T-cell (primary cell): ENCODE data around the gene LTB4R2. TPM values are rescaled to one million over a fixed set of nuclear protein-coding genes. Genes with fewer than 3 reads are reported as not detected.

ENCODE experiments used
- ATAC-seq, 4 experiments: fragments of 200-7000 bp in 3 of 4; fragments of 150-1000 bp in 1 of 4; cut with Tn5 transposase; replicated peaks in 1 of 4; 1 replicate in 3 of 4; 2 replicates in 1 of 4; pipeline ENCODE4 v1.10.0; 2021; ENCODE audit warnings: moderate library complexity in 3 of 4, mild to moderate bottlenecking in 2 of 4, moderate number of reproducible peaks in 1 of 4
- CTCF ChIA-PET, 2 donors: fragments of 300-600 bp; sonication (Branson Sonifier 250); formaldehyde crosslinking; loops; one replicate each; lab custom pipeline; 2022; ENCODE audit warnings: antibody characterized with exemption in 2 of 2; lab: Charles Lee
- POLR2A ChIA-PET, 2 donors: fragments of 300-600 bp; sonication (Branson Sonifier 250); formaldehyde crosslinking; loops; one replicate each; lab custom pipeline; 2022; ENCODE audit warnings: antibody characterized with exemption in 2 of 2; lab: Charles Lee
- DNase-seq, 35 experiments: peaks; one replicate each; pipeline versions ENCODE4 v3.0.0 to v3.0.0-alpha.2; 2013 to 2023
- H3K27ac ChIP-seq: one replicate; pipeline ENCODE4 v1.5.1; 2013; ENCODE audit warnings: low read length
- H3K27me3 ChIP-seq, 2 experiments: replicated peaks in 1 of 2; 1 replicate in 1 of 2; 2 replicates in 1 of 2; pipeline versions ENCODE4 v1.6.1 to v1.7.0; 2013; ENCODE audit warnings: low read length in 1 of 2, mixed read lengths in 1 of 2; ENCODE audit not compliant: control insufficient read depth in 2 of 2, insufficient read depth in 2 of 2; ENCODE audit errors: extremely low read depth in 1 of 2
- H3K36me3 ChIP-seq, 2 donors: 1 replicate in 1 of 2; 2 replicates in 1 of 2; pipeline versions ENCODE4 v1.6.1 to v1.7.0; 2013; ENCODE audit warnings: low read length in 1 of 2; ENCODE audit not compliant: control insufficient read depth in 2 of 2, insufficient read depth in 1 of 2; ENCODE audit errors: extremely low read depth in 1 of 2
- H3K4me1 ChIP-seq, 2 experiments: 1 replicate in 1 of 2; 2 replicates in 1 of 2; pipeline versions ENCODE4 v1.6.1 to v1.7.0; 2013; ENCODE audit warnings: low read length in 2 of 2, mixed read lengths in 1 of 2; ENCODE audit not compliant: insufficient read depth in 2 of 2, control insufficient read depth in 1 of 2; ENCODE audit errors: extremely low read depth in 1 of 2
- H3K4me3 ChIP-seq, 2 donors: 1 replicate in 1 of 2; 2 replicates in 1 of 2; pipeline versions ENCODE4 v1.5.1 to v1.7.0; 2013; ENCODE audit warnings: mild to moderate bottlenecking in 2 of 2, low read length in 1 of 2, moderate library complexity in 1 of 2; ENCODE audit not compliant: control insufficient read depth in 1 of 2; ENCODE audit errors: extremely low read depth in 1 of 2
- H3K9me3 ChIP-seq: 2 replicates; pipeline ENCODE4 v1.7.0; 2013
- H3K27ac Mint-ChIP-seq, 2 donors: one replicate each; pipeline ENCODE4 v1.8.0; 2020 to 2021; ENCODE audit warnings: mild to moderate bottlenecking in 2 of 2, mixed read lengths in 2 of 2
- H3K27me3 Mint-ChIP-seq, 2 donors: one replicate each; pipeline ENCODE4 v1.8.0; 2021 to 2022; ENCODE audit warnings: mixed read lengths in 2 of 2
- H3K36me3 Mint-ChIP-seq: one replicate; pipeline ENCODE4 v1.8.0; 2021; ENCODE audit warnings: mixed read lengths
- H3K4me1 Mint-ChIP-seq, 3 donors: one replicate each; pipeline ENCODE4 v1.8.0; 2020 to 2022; ENCODE audit warnings: mixed read lengths in 3 of 3, mild to moderate bottlenecking in 1 of 3
- H3K4me3 Mint-ChIP-seq, 3 donors: one replicate each; pipeline ENCODE4 v1.8.0; 2020 to 2022; ENCODE audit warnings: mild to moderate bottlenecking in 3 of 3, mixed read lengths in 3 of 3, moderate library complexity in 3 of 3
- H3K9me3 Mint-ChIP-seq, 3 donors: one replicate each; pipeline ENCODE4 v1.8.0; 2020 to 2022; ENCODE audit warnings: mixed read lengths in 3 of 3
- WGBS: methylation state at CpG from one replicate; pipeline ENCODE4 v1.1.5; 2013; ENCODE audit warnings: missing lambda C conversion rate; ENCODE audit not compliant: insufficient coverage; 5-methylcytosine and 5-hydroxymethylcytosine counted together
- total RNA-seq, 35 experiments: library from RNA in 6 of 35; stranded (reverse) in 6 of 35; fragments of 120-200 nt in 1 of 35; gene quantifications; one replicate each; pipeline versions ENCODE4 v1.2.1 to v1.2.4 and lab custom pipeline; 2013 to 2026

The LTB4R2 gene
- total RNA-seq, 5 donors from 2014 or later (not counting 1 experiment from before 2014, with no cell fraction given), result 18.6 to 25.2 (median 20.3) TPM

DNA sequence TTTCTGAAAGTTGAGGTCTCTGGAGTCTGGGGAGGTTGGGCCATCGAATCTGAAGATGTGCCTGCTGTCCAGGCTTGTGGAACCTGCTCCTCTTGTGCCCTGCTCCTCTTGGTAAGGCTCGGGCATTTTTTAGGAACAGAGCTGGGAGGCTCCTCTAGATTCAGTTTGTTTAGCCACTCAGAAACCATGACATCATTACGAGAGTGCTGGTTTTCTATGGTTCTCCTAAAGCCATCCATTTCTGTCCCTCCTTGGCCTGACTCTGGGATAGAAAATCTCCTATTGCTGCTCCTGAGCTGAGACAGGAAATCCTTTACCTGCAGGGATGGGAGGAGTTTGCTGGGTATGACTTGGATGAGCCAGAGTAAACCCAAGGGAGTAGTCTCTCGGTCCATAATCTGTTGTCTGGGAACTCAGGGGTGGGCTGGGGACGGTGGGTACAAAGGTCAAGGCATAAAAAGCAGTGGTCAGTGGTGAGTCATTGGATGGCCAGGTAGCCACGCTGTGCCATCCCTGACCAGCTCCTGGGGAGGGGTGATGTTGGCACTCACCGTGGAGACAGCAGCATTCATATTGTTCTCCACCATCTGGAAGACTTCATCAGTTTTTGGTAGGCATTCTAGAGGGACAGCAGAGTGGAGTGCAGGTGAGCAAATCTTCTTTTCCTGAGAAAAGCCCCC is 27.3 kb downstream of the LTB4R2 start:
- no peak overlapping the region for H3K27ac Mint-ChIP-seq
- Histone ChIP-seq H3K9me3 (no peaks in the 10 kb centered on the region), H3K4me3 (no peak overlapping the region), H3K27ac (no peak overlapping the region), H3K36me3 (peaks cover 16 to 26% of the 10 kb centered on the region in 2 donors), H3K4me1 (peaks cover 19 to 50% of the 10 kb centered on the region in 2 experiments), H3K27me3 (peaks cover 8 to 38% of the 10 kb centered on the region in 2 experiments)
- no peak for DNase-seq
- no peaks in the 10 kb centered on the region for H3K9me3 Mint-ChIP-seq
- peak overlapping the region; percentile 67 to 96 (median 84) for H3K4me3 Mint-ChIP-seq
- H3K4me1 Mint-ChIP-seq, result peaks cover 42 to 63% (median 47%) of the 10 kb centered on the region in 3 donors
- CTCF ChIA-PET, result interaction anchor here (0.6 kb wide), 3 partner anchors 10 to 87 kb away, joined by 3 to 4 read pairs (median 3); no protein-coding TSS in a partner anchor
- ATAC-seq, result no peak
- POLR2A ChIA-PET, result interaction anchor here in 1 of 2 donors (0.6 kb wide), 1 partner anchor 11 kb away, joined by 3 read pairs; no protein-coding TSS in a partner anchor
- peaks cover 31% of the 10 kb centered on the region for H3K36me3 Mint-ChIP-seq
- H3K27me3 Mint-ChIP-seq, result peaks cover 9 to 25% of the 10 kb centered on the region in 2 donors
- 100% methylated on average over 4 of the region's 7 CpGs for WGBS

DNA sequence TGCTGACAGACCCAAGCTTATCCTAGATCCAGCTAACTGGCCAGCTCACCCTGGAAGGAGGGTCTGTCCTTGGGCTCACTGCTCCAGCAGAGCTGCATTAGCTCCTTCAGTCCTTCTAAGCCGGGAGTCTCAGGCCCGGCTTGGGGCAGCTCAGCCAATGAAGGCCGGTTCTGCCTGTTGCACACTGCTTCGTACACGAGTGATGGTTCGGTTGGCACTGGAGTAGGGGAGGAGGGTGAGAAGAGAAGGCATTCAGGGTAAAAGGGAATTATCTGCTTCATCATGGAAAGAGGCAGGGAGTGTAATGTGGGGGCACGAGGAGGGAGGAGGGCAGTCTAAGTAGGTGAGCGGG is 27.9 kb downstream of the LTB4R2 start:
- CTCF ChIA-PET, result interaction anchor here in 1 of 2 donors (0.6 to 1.5 kb wide), 2 partner anchors 11 to 94 kb away, joined by 3 to 4 read pairs; no protein-coding TSS in a partner anchor
- peaks cover 7 to 33% of the 10 kb centered on the region in 2 experiments for H3K27me3 ChIP-seq
- Mint-ChIP-seq H3K4me3 (peak overlapping the region; percentile 67 to 96 (median 84)), H3K27me3 (peaks cover 10 to 24% of the 10 kb centered on the region in 2 donors), H3K36me3 (peaks cover 31% of the 10 kb centered on the region), H3K27ac (peak overlapping the region in 1 of 2 donors; percentile 4), H3K9me3 (no peaks in the 10 kb centered on the region), H3K4me1 (peaks cover 37 to 59% (median 41%) of the 10 kb centered on the region in 3 donors)
- POLR2A ChIA-PET, result interaction anchor here in 1 of 2 donors (0.6 kb wide), 1 partner anchor 10 kb away, joined by 3 read pairs; no protein-coding TSS in a partner anchor
- no peak overlapping the region for H3K27ac ChIP-seq
- no peaks in the 10 kb centered on the region for H3K9me3 ChIP-seq
- WGBS, result 97% methylated on average over 6 of the region's 8 CpGs
- H3K36me3 ChIP-seq, result peaks cover 16 to 26% of the 10 kb centered on the region in 2 donors
- no peak overlapping the region for H3K4me3 ChIP-seq
- ATAC-seq (no peak), DNase-seq (no peak)
- peaks cover 14 to 45% of the 10 kb centered on the region in 2 experiments for H3K4me1 ChIP-seq

DNA sequence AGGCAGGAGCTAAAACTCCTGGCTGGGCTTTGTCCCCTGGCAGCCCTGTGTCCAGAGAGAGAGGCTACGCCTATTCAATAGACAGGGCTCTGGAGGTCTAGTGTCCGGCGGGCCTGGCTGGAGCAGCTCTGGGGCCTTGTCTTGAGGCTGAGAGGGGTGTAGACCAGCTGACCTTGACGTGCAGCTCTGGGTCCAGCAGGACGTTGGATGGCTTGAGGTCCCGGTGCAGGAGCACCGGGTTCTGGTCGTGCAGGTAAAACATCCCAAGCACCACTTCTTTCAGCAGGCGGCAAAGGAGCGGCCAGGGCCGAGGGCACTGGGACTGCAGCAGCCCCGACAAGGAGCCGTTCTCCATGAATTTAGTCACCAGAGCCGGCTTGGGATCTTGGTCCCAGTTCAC is 28.9 kb downstream of the LTB4R2 start:
- Mint-ChIP-seq H3K4me3 (peak overlapping the region; percentile 84 to 96 (median 93)), H3K27me3 (peaks cover 15 to 17% of the 10 kb centered on the region in 2 donors), H3K36me3 (peaks cover 31% of the 10 kb centered on the region), H3K4me1 (peaks cover 29 to 49% (median 35%) of the 10 kb centered on the region in 3 donors), H3K27ac (no peak overlapping the region), H3K9me3 (no peaks in the 10 kb centered on the region)
- ATAC-seq, result no peak
- H3K4me1 ChIP-seq, result peaks cover 10 to 34% of the 10 kb centered on the region in 2 experiments
- ChIA-PET POLR2A (no interaction called here), CTCF (interaction anchor here in 1 of 2 donors (1.5 kb wide), 1 partner anchor 93 kb away, joined by 3 read pairs; no protein-coding TSS in a partner anchor)
- 94% methylated on average over 14 of the region's 14 CpGs for WGBS
- peak overlapping the region; percentile 68 to 77 for H3K4me3 ChIP-seq
- peaks cover 3 to 24% of the 10 kb centered on the region in 2 experiments for H3K27me3 ChIP-seq
- no peaks in the 10 kb centered on the region for H3K9me3 ChIP-seq
- no peak overlapping the region for H3K27ac ChIP-seq
- H3K36me3 ChIP-seq, result peaks cover 16 to 26% of the 10 kb centered on the region in 2 donors
- no peak for DNase-seq

DNA sequence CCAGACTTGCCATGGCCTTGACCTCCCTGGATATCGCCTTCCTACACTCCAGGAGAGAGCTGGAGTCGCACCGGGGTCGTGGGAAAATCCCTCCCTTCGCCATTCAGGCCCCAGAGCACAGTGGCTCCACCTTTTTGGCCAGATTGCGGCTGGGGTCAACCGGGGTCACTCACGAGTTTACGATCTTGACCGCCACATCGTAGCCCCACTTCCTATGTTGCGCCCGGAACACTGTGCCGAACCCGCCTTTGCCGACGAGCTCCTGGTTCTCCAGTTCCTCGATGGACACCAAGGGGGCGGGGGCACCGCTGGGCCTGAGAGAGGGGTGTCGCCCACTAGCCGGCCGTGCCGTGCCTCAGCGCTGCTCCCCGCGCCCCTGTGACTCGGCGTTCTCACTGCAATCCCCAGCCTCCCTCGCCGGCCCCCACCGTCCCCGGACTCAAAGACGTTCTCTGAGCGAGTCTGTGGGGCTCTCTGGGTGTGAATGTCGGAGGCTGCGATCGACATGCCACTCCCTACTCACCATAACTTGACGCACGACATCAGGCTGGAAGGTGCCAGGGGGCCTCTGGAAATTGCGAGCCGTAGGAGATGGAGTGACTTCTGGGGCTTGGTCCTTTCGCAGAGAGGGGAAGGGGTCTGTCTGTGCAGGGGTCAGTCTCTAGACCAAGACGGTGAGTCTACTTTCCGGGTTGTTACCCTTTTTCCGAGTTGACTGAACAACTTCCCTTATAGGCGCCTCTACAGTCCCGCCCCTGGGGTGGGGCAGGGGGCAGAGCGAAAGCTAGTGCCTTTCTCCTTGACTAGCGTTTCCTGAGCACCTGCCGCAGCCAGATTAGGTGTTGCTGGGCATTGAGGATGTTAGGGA is 29.6 kb downstream of the LTB4R2 start, which contains the start of gene RIPK3:
TSS of gene RIPK3 (minus strand) at position 708 of the 868 bp plus-strand sequence. CDS start at position 543, 165 bp downstream.
- WGBS, result 13% methylated on average over 24 of the region's 51 CpGs
- Histone ChIP-seq H3K4me1 (peaks cover 6 to 27% of the 10 kb centered on the region in 2 experiments), H3K27me3 (peaks cover 0 to 20% of the 10 kb centered on the region in 2 experiments), H3K4me3 (peak within 1 kb of the TSS; percentile 68 to 77), H3K27ac (peak within 1 kb of the TSS; percentile 48), H3K36me3 (peaks cover 16 to 26% of the 10 kb centered on the region in 2 donors), H3K9me3 (no peaks in the 10 kb centered on the region)
- DNase-seq, result peak; percentile 47 to 83 (median 68)
- peaks cover 29 to 44% (median 29%) of the 10 kb centered on the region in 3 donors for H3K4me1 Mint-ChIP-seq
- H3K27ac Mint-ChIP-seq, result peak within 1 kb of the TSS; percentile 91 to 94
- peak within 1 kb of the TSS; percentile 84 to 96 (median 93) for H3K4me3 Mint-ChIP-seq
- H3K9me3 Mint-ChIP-seq, result no peaks in the 10 kb centered on the region
- H3K27me3 Mint-ChIP-seq, result peaks cover 13 to 18% of the 10 kb centered on the region in 2 donors
- ATAC-seq, result peak; percentile 95 to 96 (median 96)
- H3K36me3 Mint-ChIP-seq, result peaks cover 31% of the 10 kb centered on the region
- ChIA-PET CTCF (interaction anchor here (0.7 to 1.6 kb wide), 7 partner anchors 32 to 98 kb away, joined by 3 to 9 read pairs (median 4); partner anchors contain the start of genes CIDEB (in 1 of the 2) and TINF2 (in 1 of the 2)), POLR2A (no interaction called here)

DNA sequence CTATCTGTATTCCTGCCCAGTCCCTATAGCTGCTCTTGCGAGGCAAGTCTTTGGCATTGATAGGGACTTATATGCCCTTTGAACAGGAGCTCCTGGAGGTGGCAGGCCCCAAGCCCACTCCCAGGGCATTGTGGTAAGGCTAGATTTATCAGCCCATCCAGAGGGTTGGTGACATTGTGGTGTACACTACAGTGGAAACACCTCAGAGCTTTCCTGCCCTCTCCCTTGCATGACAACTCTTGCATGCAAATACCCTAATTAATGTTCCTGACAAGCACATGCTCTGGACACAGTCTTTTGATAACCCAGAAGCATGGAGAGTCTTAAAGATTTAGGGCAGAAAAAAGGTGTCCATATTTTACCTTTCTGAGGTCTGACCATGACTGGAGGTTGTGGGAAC is 30.7 kb downstream of the LTB4R2 start:
- DNase-seq, result no peak
- Histone ChIP-seq H3K36me3 (peaks cover 16 to 26% of the 10 kb centered on the region in 2 donors), H3K27ac (no peak overlapping the region), H3K4me1 (peaks cover 6 to 18% of the 10 kb centered on the region in 2 experiments), H3K27me3 (peaks cover 0 to 20% of the 10 kb centered on the region in 2 experiments), H3K9me3 (no peaks in the 10 kb centered on the region), H3K4me3 (no peak overlapping the region)
- Mint-ChIP-seq H3K4me3 (peak overlapping the region in 1 of 3 donors; percentile 84), H3K9me3 (no peaks in the 10 kb centered on the region), H3K27ac (no peak overlapping the region), H3K4me1 (peaks cover 21 to 36% (median 24%) of the 10 kb centered on the region in 3 donors), H3K36me3 (peaks cover 28% of the 10 kb centered on the region), H3K27me3 (peaks cover 16 to 17% of the 10 kb centered on the region in 2 donors)
- no peak for ATAC-seq
- no CpG with 5 or more reads among the region's 1 CpG for WGBS
- ChIA-PET POLR2A (interaction anchor here in 1 of 2 donors (0.6 kb wide), 1 partner anchor 112 kb away, joined by 8 read pairs; no protein-coding TSS in a partner anchor), CTCF (interaction anchor here (0.5 to 1.6 kb wide), 6 partner anchors 33 to 862 kb away, joined by 3 to 11 read pairs (median 4); partner anchors contain the start of genes CIDEB (in 1 of the 2) and TINF2 (in 1 of the 2))
